PFSK-1 (cell line): Measurements from ENCODE around the gene FADS2.

ENCODE experiments used
- POLR2AphosphoS5 ChIP-seq: IDR thresholded peaks from 2 replicates; pipeline ENCODE4 v1.6.1; 2012; ENCODE audit warnings: low read depth, mild to moderate bottlenecking, control low read depth, low read length, moderate library complexity
- SIN3A ChIP-seq: IDR thresholded peaks from 2 replicates; pipeline ENCODE4 v1.6.1; 2012; ENCODE audit warnings: mild to moderate bottlenecking, low read length, moderate library complexity, borderline replicate concordance; ENCODE audit not compliant: insufficient read depth
- TAF1 ChIP-seq: IDR thresholded peaks from 2 replicates; pipeline ENCODE4 v1.6.1; 2012; ENCODE audit warnings: low read length, control low read depth, borderline replicate concordance; ENCODE audit not compliant: insufficient read depth

- TF ChIP-seq POLR2AphosphoS5 (peak; percentile 62), TAF1 (peak; percentile 64; the same call in 1 of the 2 replicates), SIN3A (no peak; the same call in 1 of the 2 replicates)
Observed at GRCh38 chr11:61815790-61816735, 12.0 kb upstream of the FADS2 start.
